Hippocampal formation (tissue), 2 donors: Measurements from ENCODE around the gene MYO3B.
A peak's percentile ranks its signal among the peaks of the same experiment; 100 is the strongest.
"Not testable (repeated sequence)": the region's sequence is repeated elsewhere in the genome, so short reads cannot be mapped to it uniquely, and the experiment has no call there.

Experiments
- DNase-seq, 2 donors: peaks; one replicate each; lab custom pipeline; 2025; lab: John Stamatoyannopoulos, UW

MYO3B gene

GRCh38 chr2:170208967-170209366, 31.0 kb downstream of the MYO3B start:
- no peak for DNase-seq

- no peak for DNase-seq
Measured at GRCh38 chr2:170212625-170213280, 34.8 kb downstream of the MYO3B start.

GRCh38 chr2:170213281-170213625, 35.3 kb downstream of the MYO3B start:
- DNase-seq, result not testable (repeated sequence)

GRCh38 chr2:170213651-170214050, 35.7 kb downstream of the MYO3B start:
- no peak for DNase-seq

- no peak for DNase-seq
Measured at GRCh38 chr2:170214309-170214948, 36.5 kb downstream of the MYO3B start.

GRCh38 chr2:170215021-170215420, 37.1 kb downstream of the MYO3B start:
- no peak for DNase-seq

- no peak for DNase-seq
Measured at GRCh38 chr2:170216428-170216827, 38.5 kb downstream of the MYO3B start.

- DNase-seq, result no peak
Measured at GRCh38 chr2:170216981-170217380, 39.0 kb downstream of the MYO3B start.

- no peak for DNase-seq
Measured at GRCh38 chr2:170217778-170218251, 39.9 kb downstream of the MYO3B start.

GRCh38 chr2:170218456-170218855, 40.5 kb downstream of the MYO3B start:
- DNase-seq, result no peak

- DNase-seq, result no peak
Measured at GRCh38 chr2:170218931-170219330, 41.0 kb downstream of the MYO3B start.

GRCh38 chr2:170221317-170222288, 43.7 kb downstream of the MYO3B start:
- DNase-seq, result no peak

- DNase-seq, result no peak
Measured at GRCh38 chr2:170222298-170222697, 44.4 kb downstream of the MYO3B start.

GRCh38 chr2:170222842-170223241, 44.9 kb downstream of the MYO3B start:
- no peak for DNase-seq

- DNase-seq, result peak; percentile 13 to 49
Measured at GRCh38 chr2:170224692-170225294, 46.8 kb downstream of the MYO3B start.

GRCh38 chr2:170226216-170226615, 48.3 kb downstream of the MYO3B start:
- no peak for DNase-seq

- DNase-seq, result no peak
Measured at GRCh38 chr2:170227507-170227947, 49.6 kb downstream of the MYO3B start.

- DNase-seq, result no peak
Measured at GRCh38 chr2:170227951-170228350, 50.0 kb downstream of the MYO3B start.

GRCh38 chr2:170228429-170228828, 50.5 kb downstream of the MYO3B start:
- DNase-seq, result no peak

- no peak for DNase-seq
Measured at GRCh38 chr2:170229125-170229524, 51.2 kb downstream of the MYO3B start.

- no peak for DNase-seq
Measured at GRCh38 chr2:170229744-170230143, 51.8 kb downstream of the MYO3B start.
